Coronary artery (tissue), 2 donors: ENCODE results near the gene CTSO.

Experiments
- DNase-seq: peaks from one replicate; pipeline ENCODE4 v3.0.0-alpha.2; 2017; ENCODE audit warnings: low spot score
- H3K27ac ChIP-seq, 2 donors: fragments of 200-600 bp; sonication (generic); one replicate each; pipeline ENCODE4 v1.5.1; 2016 to 2019
- H3K4me3 ChIP-seq: fragments of 200-600 bp; sonication (generic); 2 replicates; pipeline ENCODE4 v1.5.1; 2016; ENCODE audit warnings: mild to moderate bottlenecking, moderate library complexity
- CTCF ChIP-seq: fragments of 200-600 bp; sonication (generic); IDR thresholded peaks from one replicate; pipeline ENCODE4 v1.5.1; 2019; ENCODE audit warnings: antibody characterized with exemption

The CTSO gene

GRCh38 chr4:155887045-155887444, 66.6 kb downstream of the CTSO start:
- Histone ChIP-seq H3K4me3 (no peak overlapping the region), H3K27ac (no peak overlapping the region)
- no peak for TF ChIP-seq CTCF
- DNase-seq, result no peak

GRCh38 chr4:155885666-155886065, 68.0 kb downstream of the CTSO start:
- no peak for DNase-seq
- no peak overlapping the region for H3K27ac ChIP-seq
- no peak for TF ChIP-seq CTCF
- H3K4me3 ChIP-seq, result no peak overlapping the region

GRCh38 chr4:155883895-155884294, 69.8 kb downstream of the CTSO start:
- no peak overlapping the region for H3K27ac ChIP-seq
- no peak for TF ChIP-seq CTCF
- DNase-seq, result no peak
- no peak overlapping the region for H3K4me3 ChIP-seq

GRCh38 chr4:155881555-155881954, 72.1 kb downstream of the CTSO start:
- H3K27ac ChIP-seq, result no peak overlapping the region
- TF ChIP-seq CTCF, result no peak
- DNase-seq, result no peak
- no peak overlapping the region for H3K4me3 ChIP-seq

GRCh38 chr4:155879767-155880166, 73.9 kb downstream of the CTSO start:
- no peak overlapping the region for H3K4me3 ChIP-seq
- TF ChIP-seq CTCF, result no peak

GRCh38 chr4:155878611-155879010, 75.1 kb downstream of the CTSO start:
- H3K27ac ChIP-seq, result no peak overlapping the region
- no peak for DNase-seq
- no peak overlapping the region for H3K4me3 ChIP-seq
- no peak for TF ChIP-seq CTCF

More at GRCh38 chr4:155879767-155880166, 73.9 kb downstream of the CTSO start:
- no peak overlapping the region for H3K27ac ChIP-seq
- DNase-seq, result no peak

- no peak for TF ChIP-seq CTCF
- H3K27ac ChIP-seq, result no peak overlapping the region
- no peak overlapping the region for H3K4me3 ChIP-seq
- no peak for DNase-seq
Measured at GRCh38 chr4:155877971-155878370, 75.7 kb downstream of the CTSO start.
